IMR-90 (cell line): Measurements from ENCODE around the gene KIDINS220.

Experiments used
- POLR2A ChIP-seq: IDR thresholded peaks from 2 replicates; pipeline ENCODE4 v1.6.1; 2012; ENCODE audit warnings: mild to moderate bottlenecking, low read depth, low read length
- TF ChIP-seq, protein P1 (sequence below): conservative IDR thresholded peaks from 2 replicates; pipeline ENCODE4 v1.5.1; 2012; ENCODE audit warnings: mild to moderate bottlenecking, low read depth, low read length, improper control_type of control experiment

DNA sequence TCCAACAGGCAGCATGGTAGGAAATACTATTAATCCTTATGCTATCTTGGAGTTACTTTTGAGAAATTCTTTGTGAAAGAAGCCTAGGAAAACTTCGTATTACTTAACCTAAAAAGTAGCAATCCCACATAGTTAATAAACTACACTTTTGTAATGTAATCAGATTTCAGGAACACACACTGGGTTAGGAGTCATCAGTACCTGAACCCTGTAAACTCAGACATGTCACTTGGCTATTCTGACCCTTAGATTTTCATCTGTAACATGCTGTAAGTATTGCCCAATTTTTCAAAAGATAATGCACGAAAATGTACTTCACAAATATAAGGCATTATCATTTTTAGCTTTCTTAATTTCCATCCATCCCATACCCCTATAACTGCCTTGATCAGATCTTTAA is 39.0 kb downstream of the KIDINS220 start:
- TF ChIP-seq, protein P1, sequence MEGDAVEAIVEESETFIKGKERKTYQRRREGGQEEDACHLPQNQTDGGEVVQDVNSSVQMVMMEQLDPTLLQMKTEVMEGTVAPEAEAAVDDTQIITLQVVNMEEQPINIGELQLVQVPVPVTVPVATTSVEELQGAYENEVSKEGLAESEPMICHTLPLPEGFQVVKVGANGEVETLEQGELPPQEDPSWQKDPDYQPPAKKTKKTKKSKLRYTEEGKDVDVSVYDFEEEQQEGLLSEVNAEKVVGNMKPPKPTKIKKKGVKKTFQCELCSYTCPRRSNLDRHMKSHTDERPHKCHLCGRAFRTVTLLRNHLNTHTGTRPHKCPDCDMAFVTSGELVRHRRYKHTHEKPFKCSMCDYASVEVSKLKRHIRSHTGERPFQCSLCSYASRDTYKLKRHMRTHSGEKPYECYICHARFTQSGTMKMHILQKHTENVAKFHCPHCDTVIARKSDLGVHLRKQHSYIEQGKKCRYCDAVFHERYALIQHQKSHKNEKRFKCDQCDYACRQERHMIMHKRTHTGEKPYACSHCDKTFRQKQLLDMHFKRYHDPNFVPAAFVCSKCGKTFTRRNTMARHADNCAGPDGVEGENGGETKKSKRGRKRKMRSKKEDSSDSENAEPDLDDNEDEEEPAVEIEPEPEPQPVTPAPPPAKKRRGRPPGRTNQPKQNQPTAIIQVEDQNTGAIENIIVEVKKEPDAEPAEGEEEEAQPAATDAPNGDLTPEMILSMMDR: no peak
- TF ChIP-seq POLR2A: no peak
